Activated CD8-positive, alpha-beta memory T cell treated with anti-CD3 and anti-CD28 coated beads for 48 hours (primary cell): ENCODE measurements around the gene TMOD1.
A peak's percentile ranks its signal among the peaks of the same experiment; 100 is the strongest.

Experiments used
- DNase-seq, 3 experiments: peaks; one replicate each; pipeline ENCODE4 v3.0.0-alpha.2; 2020; ENCODE audit warnings: low read depth in 2 of 3, low spot score in 2 of 3

The TMOD1 gene

GRCh38 chr9:97632248-97632984, 130.9 kb downstream of the TMOD1 start:
- peak in 2 of 3 experiments; percentile 2 to 8 for DNase-seq

- DNase-seq, result peak; percentile 79 to 92 (median 92)
Measured at GRCh38 chr9:97632985-97633858, 131.8 kb downstream of the TMOD1 start, which contains the start of the genes NCBP1 and TSTD2. Gene NCBP1 (plus strand): TSS chr9:97633821. CDS start chr9:97633882, 61 bp downstream. Gene TSTD2 (minus strand): TSS chr9:97633368. CDS start chr9:97627562, 5,806 bp downstream.

GRCh38 chr9:97633859-97634490, 132.5 kb downstream of the TMOD1 start:
- DNase-seq, result peak in 1 of 3 experiments; percentile 3

- DNase-seq, result no peak
Measured at GRCh38 chr9:97635026-97635425, 133.6 kb downstream of the TMOD1 start.

- no peak for DNase-seq
Measured at GRCh38 chr9:97636903-97637302, 135.4 kb downstream of the TMOD1 start.

GRCh38 chr9:97638666-97639065, 137.2 kb downstream of the TMOD1 start:
- no peak for DNase-seq

GRCh38 chr9:97640325-97640724, 138.9 kb downstream of the TMOD1 start:
- no peak for DNase-seq

GRCh38 chr9:97645720-97646119, 144.3 kb downstream of the TMOD1 start:
- DNase-seq, result no peak

GRCh38 chr9:97647996-97648395, 146.5 kb downstream of the TMOD1 start:
- DNase-seq, result no peak
